ENCODE results near the gene CTBP1. TPM values are rescaled to one million over a fixed set of nuclear protein-coding genes. Genes with fewer than 3 reads are reported as not detected.
A peak's percentile ranks its signal among the peaks of the same experiment; 100 is the strongest.

The CTBP1 gene
- total and polyA plus RNA-seq, 2 of the 8 experiments (the other 6 are each of a cell fraction or from before 2014, with no cell fraction given): 128 to 185 TPM

DNA sequence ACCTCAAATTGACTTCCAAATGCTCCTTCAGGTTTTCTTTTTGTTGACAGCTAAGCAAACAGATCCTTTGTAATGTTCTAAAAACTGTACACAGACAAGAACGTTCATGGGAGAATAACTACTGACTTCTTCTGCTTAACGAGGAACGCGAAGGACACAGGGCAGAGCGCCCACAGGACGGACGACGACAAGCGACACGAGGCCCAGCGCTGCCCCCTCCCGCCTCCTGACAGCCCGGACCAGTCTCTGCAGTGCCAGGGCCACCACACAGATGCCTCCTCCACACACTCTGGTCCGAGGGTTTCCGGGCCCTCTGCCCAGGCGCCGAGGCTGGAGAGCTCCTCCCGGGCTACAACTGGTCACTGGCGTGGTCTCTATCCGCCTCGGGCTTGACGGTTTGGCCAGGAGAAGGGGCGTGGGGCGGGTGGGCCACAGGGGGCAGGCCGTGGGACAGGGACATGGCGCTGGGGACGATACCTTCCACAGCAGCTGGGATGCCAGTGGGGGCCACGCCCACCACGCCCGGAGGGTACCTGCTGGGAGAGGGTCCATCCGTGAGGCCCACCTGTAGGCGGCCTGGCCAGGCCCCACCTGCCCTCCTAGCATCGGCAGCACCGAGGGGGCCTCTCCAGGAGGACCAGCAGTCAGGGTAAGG, 36.9 kb downstream of the CTBP1 start:
- no peak overlapping the region for H3K18ac ChIP-seq (ENCODE audit: extremely low read depth, low read length)
- no peak overlapping the region for H3K14ac ChIP-seq (ENCODE audit: insufficient read length)
- no peak for FAIRE-seq
- no peaks in the 10 kb centered on the region for H3K79me2 ChIP-seq (ENCODE audit: control insufficient read depth in 1 of 2, insufficient read depth in 2 of 2, low read length in 2 of 2)
- H3K23ac ChIP-seq (ENCODE audit: insufficient read length): no peak overlapping the region
- no peak overlapping the region for H3K56ac ChIP-seq (replicated peaks; ENCODE audit: insufficient read length, low read depth, low read length)
- no peak overlapping the region for H2AK5ac ChIP-seq (ENCODE audit: low read depth, low read length)
- CTCF ChIA-PET (ENCODE audit: partially characterized antibody): no interaction called here
- no peak overlapping the region for H3K4ac ChIP-seq (replicated peaks; ENCODE audit: insufficient read length, low read depth, low read length)
- no peak overlapping the region for H4K5ac ChIP-seq (ENCODE audit: insufficient read length, low read depth, low read length)
- no peak for DNase-seq (ENCODE audit: low read depth in 1 of 2, low spot score in 2 of 2)
- TF ChIP-seq JUND (IDR thresholded peaks at IDR 0.05; ENCODE audit: low read length): no peak
- no peak for TF ChIP-seq NANOG (IDR thresholded peaks at IDR 0.05; ENCODE audit: insufficient read depth, low read depth, low read length, poor library complexity, severe bottlenecking)
- no peak for TF ChIP-seq KDM1A (IDR thresholded peaks at IDR 0.05; ENCODE audit: borderline replicate concordance, low read length)
- TF ChIP-seq SP2 (IDR thresholded peaks at IDR 0.05; ENCODE audit: low read length): no peak
- TF ChIP-seq FOSL1 (IDR thresholded peaks at IDR 0.05; ENCODE audit: insufficient read depth, low read depth, low read length): no peak
- TF ChIP-seq, protein P1, sequence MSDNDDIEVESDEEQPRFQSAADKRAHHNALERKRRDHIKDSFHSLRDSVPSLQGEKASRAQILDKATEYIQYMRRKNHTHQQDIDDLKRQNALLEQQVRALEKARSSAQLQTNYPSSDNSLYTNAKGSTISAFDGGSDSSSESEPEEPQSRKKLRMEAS (IDR thresholded peaks at IDR 0.05): no peak
- no peak for TF ChIP-seq GTF2F1 (IDR thresholded peaks at IDR 0.05; ENCODE audit: borderline replicate concordance, low read depth, low read length)
- TF ChIP-seq RFX5 (IDR thresholded peaks at IDR 0.05; ENCODE audit: borderline replicate concordance, low read depth, low read length): no peak
- no peak for TF ChIP-seq POU5F1 (IDR thresholded peaks at IDR 0.05; ENCODE audit: low read depth, low read length)
- TF ChIP-seq, protein P2, sequence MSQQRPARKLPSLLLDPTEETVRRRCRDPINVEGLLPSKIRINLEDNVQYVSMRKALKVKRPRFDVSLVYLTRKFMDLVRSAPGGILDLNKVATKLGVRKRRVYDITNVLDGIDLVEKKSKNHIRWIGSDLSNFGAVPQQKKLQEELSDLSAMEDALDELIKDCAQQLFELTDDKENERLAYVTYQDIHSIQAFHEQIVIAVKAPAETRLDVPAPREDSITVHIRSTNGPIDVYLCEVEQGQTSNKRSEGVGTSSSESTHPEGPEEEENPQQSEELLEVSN (IDR thresholded peaks at IDR 0.05): no peak
- no peaks in the 10 kb centered on the region for H3K23me2 ChIP-seq (ENCODE audit: low read depth, low read length)
- no peak overlapping the region for H3K27ac ChIP-seq (ENCODE audit: low read depth, low read length)
- no peaks in the 10 kb centered on the region for H3K27me3 ChIP-seq (replicated peaks in 1 of 4; ENCODE audit: control insufficient read depth in 3 of 4, extremely low read depth in 1 of 4, insufficient read depth in 3 of 4, low read length in 3 of 4)
- peaks cover 2% of the 10 kb centered on the region; the same call in 1 of the 2 replicates for H3K79me1 ChIP-seq (ENCODE audit: low read depth, low read length)
- H3K4me3 ChIP-seq (ENCODE audit: extremely low read depth in 1 of 4, insufficient read depth in 2 of 4, low read depth in 3 of 4, low read length in 4 of 4): no peak overlapping the region
- no peak overlapping the region for H4K91ac ChIP-seq (replicated peaks; ENCODE audit: insufficient read length, low read length)
- H2BK12ac ChIP-seq (ENCODE audit: low read depth, low read length): no peak overlapping the region
- no peak overlapping the region for H2BK15ac ChIP-seq (ENCODE audit: low read length)
- no peak overlapping the region for H2BK5ac ChIP-seq (ENCODE audit: low read depth, low read length)
- 94% methylated on average over 30 of the region's 34 CpGs; no CpG with 5 or more reads in 1 of the 2 experiments for WGBS, 2 experiments (ENCODE audit: extremely low coverage in 1 of 2, insufficient coverage in 1 of 2, insufficient read length in 1 of 2, insufficient replicate concordance in 2 of 2, low coverage in 1 of 2, low lambda C conversion rate in 2 of 2, missing lambda C conversion rate in 1 of 2)
- H3K4me2 ChIP-seq (ENCODE audit: insufficient read depth in 1 of 2, low read depth in 2 of 2, low read length in 2 of 2): no peak overlapping the region
- H4K8ac ChIP-seq (ENCODE audit: extremely low read depth, insufficient read depth, low read length): peak overlapping the region; percentile 22
- POLR2A ChIA-PET (ENCODE audit: partially characterized antibody): no interaction called here
- H2BK20ac ChIP-seq (ENCODE audit: low read length): no peak overlapping the region
- peaks cover 5 to 14% of the 10 kb centered on the region in 2 experiments for H4K20me1 ChIP-seq (replicated peaks in 1 of 2; ENCODE audit: control insufficient read depth in 1 of 2, insufficient read depth in 2 of 2, low read length in 2 of 2)
- no peak overlapping the region for H2AFZ ChIP-seq (ENCODE audit: low read length)
- H3K9ac ChIP-seq (replicated peaks in 1 of 4; ENCODE audit: extremely low read depth in 1 of 4, low read depth in 3 of 4, low read length in 3 of 4): no peak overlapping the region
- H3K4me1 ChIP-seq (replicated peaks in 1 of 4; ENCODE audit: control insufficient read depth in 3 of 4, insufficient read depth in 4 of 4, low read length in 3 of 4): no peaks in the 10 kb centered on the region
- peaks cover 5 to 43% (median 15%) of the 10 kb centered on the region in 4 experiments; a peak in 6 of 8 replicates for H3K36me3 ChIP-seq (ENCODE audit: control insufficient read depth in 2 of 4, insufficient read depth in 4 of 4, low read length in 3 of 4)
- H2BK120ac ChIP-seq (replicated peaks; ENCODE audit: low read depth, low read length): no peak overlapping the region
- H3K9me3 ChIP-seq (ENCODE audit: insufficient read depth in 2 of 2, low read depth in 1 of 2, low read length in 1 of 2): no peaks in the 10 kb centered on the region
